ENCODE data around the gene WDR12.
"Not testable (repeated sequence)": the region's sequence is repeated elsewhere in the genome, so short reads cannot be mapped to it uniquely, and the experiment has no call there.

Gene WDR12

GRCh38 chr2:202911512-202912341 lies at the start of gene WDR12, which contains the start of gene CARF:
Gene WDR12 (minus strand): TSS chr2:202911673. CDS start chr2:202911476, 197 bp downstream.
Gene CARF (plus strand): TSS chr2:202912275. CDS start chr2:202941903, 29,628 bp downstream.
- peak; percentile 99 for DNase-seq

DNA sequence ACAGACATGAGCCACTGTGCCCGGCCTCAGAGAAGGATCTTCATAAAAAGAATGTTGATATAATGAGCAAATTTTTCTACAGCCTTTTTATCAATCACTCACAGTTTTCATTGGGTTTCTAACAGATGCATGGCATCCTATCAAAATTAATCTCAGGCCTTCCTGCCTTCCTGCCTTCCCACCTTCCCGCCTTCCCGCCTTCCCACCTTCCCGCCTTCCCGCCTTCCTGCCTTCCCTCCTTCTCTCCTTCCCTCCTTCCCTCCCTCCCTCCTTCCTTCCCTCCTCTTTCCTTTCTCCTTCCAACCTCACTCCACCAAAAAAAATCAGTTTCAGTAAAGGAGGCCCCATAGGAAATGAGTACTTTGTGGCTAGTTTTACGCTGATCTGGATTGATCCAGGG lies 49.1 kb upstream of the WDR12 start:
- no peak for DNase-seq

GRCh38 chr2:202950592-202950991 lies 39.1 kb upstream of the WDR12 start:
- no peak for DNase-seq

DNA sequence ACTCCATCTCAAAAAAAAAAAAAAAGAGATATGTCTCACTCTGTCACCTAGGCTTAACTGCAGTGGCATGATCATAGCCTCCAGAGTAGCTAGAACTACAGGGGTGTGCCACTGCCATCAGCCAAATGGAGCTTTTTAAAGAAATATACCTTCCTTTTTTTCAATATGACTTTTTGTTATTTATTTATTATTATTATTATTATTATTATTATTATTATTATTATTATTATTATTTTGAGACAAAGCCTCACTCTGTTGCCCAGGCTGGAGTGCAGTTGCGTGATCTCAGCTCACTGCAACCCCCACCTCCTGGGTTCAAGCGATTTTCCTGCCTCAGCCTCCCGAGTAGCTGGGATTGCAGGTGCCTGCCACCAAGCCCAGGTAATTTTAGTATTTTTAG lies 37.9 kb upstream of the WDR12 start:
- not testable (repeated sequence) for DNase-seq

DNA sequence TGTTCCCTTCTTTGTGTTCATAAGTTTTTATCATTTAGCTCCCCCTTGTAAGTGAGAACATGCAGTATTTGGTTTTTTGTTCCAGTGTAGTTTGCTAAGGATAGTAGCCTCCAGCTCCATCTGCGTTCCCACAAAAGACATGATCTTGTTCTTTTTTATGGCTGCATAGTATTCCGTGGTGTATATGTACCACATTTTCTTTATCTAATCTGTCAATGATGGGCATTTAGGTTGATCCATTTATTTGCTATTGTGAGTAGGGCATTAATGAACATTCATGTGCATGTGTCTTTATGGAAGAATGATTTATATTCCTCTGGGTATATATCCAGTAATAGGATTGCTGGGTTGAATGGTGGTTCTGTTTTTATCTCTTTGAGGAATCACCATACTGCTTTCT lies 34.0 kb upstream of the WDR12 start:
- no peak for DNase-seq

DNA sequence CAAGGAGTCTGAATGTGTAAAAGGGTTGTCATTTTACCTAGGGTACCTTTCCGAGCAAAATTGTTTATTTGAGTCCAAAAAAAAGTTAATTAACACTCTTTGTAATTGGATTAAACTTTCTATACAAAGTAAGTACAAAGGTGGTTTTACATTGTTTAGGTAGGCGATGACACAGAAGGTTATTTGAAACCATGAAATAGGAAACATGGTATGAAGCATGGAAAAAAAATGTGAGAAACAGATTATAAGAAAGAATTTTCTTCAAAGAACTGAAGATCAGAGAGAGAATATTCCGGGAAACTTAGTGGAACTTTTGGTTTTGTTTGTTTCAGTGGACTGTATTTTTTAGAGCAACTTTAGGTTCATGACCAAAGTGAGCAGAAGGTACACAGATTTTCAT lies 33.3 kb upstream of the WDR12 start:
- DNase-seq = no peak

- no peak for DNase-seq
Observed at GRCh38 chr2:202944408-202944807, 32.9 kb upstream of the WDR12 start.

- no peak for DNase-seq
Observed at GRCh38 chr2:202941771-202942170, 30.3 kb upstream of the WDR12 start.

DNA sequence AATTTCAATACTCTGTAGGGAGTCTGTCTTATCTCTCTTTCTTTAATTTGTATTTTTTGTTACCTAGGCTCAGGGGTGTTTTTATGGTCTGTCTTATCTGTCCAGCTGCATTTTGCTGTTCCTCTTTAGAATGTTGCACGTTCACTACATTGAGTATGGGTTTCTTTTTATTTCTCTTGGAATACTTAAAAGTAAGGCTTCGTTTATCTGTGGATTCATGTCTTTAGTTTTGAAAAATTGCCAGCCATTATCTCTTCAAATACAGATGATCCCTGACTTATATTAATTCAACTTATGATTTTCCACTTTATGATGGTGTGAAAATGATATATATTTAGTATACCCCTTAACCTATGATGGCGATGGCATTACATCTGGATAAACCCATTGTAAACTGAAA lies 27.5 kb upstream of the WDR12 start:
- DNase-seq = no peak

GRCh38 chr2:202934456-202934855 lies 23.0 kb upstream of the WDR12 start:
- no peak for DNase-seq

DNA sequence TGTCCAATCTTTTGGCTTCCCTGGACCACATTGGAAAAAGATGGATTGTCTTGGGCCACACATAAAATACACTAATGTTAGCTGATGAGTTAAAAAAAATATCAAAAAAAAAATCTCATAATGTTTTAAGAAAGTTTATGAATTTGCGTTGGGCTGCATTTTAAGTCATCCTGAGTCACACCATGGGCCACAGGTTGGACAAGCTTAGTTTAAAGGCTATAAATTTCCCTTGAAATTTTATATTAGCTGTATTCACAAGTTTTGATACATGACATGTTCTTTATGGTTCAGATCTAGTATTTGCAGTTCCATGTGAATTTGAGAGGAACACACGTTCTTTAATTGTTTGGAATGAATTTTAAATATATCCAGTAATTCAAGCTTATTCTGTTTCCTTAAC lies 22.5 kb upstream of the WDR12 start:
- no peak for DNase-seq

- DNase-seq = no peak
Observed at GRCh38 chr2:202933139-202933510, 21.7 kb upstream of the WDR12 start.

- DNase-seq = no peak
Observed at GRCh38 chr2:202932425-202933138, 21.1 kb upstream of the WDR12 start.

- DNase-seq = no peak
Observed at GRCh38 chr2:202918860-202919259, 7.4 kb upstream of the WDR12 start.

DNA sequence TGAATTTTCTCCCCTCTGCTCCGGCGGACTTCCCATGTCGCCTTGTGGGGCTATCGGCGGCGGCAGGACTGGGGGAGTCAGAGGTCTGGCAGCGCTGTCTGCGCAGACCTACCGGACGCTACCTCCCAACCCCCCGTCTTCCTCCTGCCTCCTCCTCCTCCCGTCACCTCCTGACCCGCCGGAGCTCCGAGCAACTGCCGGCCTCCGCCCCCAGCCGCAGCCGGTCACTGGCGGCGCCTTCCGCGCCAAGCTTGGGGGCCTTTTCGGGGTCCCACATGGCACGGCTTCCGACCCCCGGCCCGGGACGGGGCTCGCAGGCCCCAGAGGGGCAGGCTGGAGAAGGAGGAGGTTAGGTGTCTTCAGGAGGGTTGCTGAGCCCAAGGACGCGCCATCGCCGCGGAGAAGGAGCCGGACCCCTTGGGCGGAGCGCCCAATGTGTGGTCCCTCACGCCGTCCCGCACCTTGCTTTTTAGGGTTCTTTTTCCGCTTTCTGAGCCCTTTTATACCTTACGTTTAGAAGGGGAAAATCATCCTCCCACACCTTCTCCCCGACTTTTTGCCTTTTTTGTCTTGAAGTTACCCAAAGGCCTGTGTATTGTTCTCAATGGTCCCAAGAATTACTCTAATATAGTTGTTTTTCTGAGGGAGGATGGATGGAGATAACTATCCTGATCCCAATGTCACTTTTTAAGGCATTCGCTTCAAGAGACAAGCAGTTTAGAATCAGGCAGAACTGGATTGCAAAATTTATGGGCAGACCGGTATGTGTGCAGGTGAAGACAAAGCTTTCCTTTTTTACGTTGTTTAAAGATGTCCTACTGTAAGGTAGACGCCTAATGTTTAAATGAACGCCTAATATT lies 1.1 kb upstream of the WDR12 start:
- DNase-seq = peak; percentile 89

DNA sequence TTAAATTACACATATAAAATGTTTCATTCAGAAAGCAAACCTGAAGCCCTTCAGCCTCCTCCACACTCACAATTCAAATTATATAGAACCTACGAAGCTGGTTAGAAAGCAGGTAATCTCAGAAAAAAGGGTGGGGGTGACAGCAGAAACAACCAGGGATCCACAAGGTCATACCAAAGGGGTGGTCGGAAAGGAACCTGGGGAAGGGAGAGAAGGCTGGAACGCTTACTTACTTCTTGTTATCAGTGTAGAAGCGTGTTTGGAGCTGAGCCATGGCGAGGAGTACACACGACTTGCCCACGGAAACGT lies 316 bp downstream of the WDR12 start:
- DNase-seq = no peak

GRCh38 chr2:202910698-202911097 lies 775 bp downstream of the WDR12 start:
- DNase-seq = no peak

- DNase-seq = not testable (repeated sequence)
Observed at GRCh38 chr2:202910250-202910649, 1.2 kb downstream of the WDR12 start.

DNA sequence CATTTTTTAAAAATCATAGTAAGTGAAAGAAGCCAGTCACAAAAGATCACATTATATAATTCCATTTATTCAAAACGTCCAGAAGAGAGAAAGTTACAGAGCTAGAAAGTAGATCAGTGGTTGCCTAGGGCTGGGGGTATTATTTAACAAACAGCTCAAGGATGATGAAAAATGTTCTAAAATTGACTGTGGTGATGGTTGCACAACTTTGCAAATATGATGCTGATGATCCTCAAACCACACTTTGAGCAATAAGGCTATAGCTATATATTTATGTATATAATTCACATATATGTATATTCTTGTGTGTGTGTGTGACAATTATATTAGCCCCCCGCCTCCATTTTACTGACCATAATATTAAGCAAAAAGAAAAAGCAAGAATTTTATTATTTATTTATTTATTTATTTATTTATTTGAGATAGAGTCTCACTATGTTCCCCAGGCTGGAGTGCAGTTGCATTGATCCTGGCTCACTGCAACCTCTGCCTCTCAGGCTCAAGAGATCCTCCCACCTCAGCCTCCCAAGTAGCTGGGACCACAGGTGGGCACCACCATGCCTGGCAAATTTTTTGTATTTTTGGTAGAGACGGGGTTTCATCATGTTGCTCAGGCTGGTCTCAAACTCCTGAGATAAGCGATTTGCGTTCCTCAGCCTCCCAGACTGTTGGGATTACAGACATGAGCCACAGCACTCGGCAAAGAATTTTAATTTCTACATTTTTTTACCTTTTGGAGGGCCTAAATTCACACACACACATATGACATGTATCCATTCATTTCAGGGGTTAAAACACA lies 1.9 kb downstream of the WDR12 start:
- DNase-seq = no peak

DNA sequence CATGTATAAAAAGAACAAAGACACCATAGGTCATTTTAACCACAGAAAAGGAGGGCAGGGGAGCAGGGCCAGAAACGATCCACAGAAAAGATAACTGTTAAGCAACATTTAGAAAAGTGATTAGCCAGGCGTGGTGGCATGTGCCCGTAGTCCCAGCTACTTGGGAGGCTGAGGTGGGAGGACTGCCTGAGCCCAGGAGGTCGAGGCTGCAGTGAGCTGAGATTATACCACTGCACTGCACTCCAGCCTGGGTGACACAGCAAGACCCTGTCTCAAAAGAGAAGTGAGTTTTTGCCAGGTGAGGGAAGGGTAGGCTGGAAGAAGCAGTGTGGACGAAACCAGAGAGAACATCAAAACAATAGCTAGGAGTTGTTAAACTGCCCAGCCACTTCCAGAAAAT lies 3.3 kb downstream of the WDR12 start:
- DNase-seq = no peak

DNA sequence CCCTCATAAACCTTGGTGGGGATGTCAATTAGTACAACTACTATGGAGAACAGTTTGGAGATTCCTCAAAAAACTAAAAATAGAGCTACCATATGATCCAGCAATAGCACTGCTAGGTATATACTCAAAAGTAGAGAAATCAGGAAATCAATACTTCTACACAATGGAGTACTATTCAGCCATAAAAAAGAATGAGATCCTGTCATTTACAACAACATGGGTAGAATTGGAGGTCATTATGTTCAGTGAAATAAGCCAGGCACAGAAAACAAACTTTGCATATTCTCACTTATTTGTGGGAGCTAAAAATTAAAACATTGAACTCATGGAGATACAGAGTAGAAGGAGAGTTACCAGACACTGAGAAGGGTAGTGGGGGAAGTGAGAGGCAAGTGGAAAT lies 6.0 kb downstream of the WDR12 start:
- not testable (repeated sequence) for DNase-seq

DNA sequence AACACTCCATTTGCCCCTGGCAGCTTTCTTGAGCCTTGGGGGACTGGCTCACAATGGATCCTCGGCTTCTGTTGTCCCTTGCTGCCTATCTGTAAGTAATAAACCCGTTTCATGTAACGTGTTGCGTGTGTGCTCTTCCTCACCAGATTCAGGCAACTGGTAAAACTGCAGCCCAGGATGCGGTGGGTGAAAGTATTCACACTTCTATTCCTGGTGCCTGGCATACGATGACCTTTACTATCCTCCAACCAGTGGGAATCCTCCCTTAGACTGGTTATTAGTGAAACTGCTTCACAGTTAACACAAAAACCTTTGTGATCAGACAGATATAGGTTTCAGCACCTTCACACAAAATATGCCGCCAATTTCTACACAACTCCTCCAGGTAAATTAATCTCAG lies 26.3 kb downstream of the WDR12 start:
- DNase-seq = no peak
